ENCODE data around the gene ARL16. TPM values are rescaled to one million over a fixed set of nuclear protein-coding genes. Genes with fewer than 3 reads are reported as not detected.

Gene ARL16
- total and polyA plus RNA-seq, 2 of the 8 experiments (the other 6 are each of a cell fraction or from before 2014, with no cell fraction given), result 37.0 to 60.8 TPM

- no peak for TF ChIP-seq TCF12 (IDR thresholded peaks at IDR 0.05; ENCODE audit: low read depth, low read length)
- TF ChIP-seq CHD2 (IDR thresholded peaks at IDR 0.05; ENCODE audit: low read length), result no peak
- TF ChIP-seq MAFK (IDR thresholded peaks at IDR 0.05; ENCODE audit: low read depth, low read length), result no peak
- no peak for TF ChIP-seq YY1 (IDR thresholded peaks at IDR 0.05; ENCODE audit: low read depth, low read length)
- TF ChIP-seq TAF7 (optimal IDR thresholded peaks at IDR 0.05; ENCODE audit: borderline replicate concordance, low read depth, low read length), result no peak
- TF ChIP-seq CTCF (IDR thresholded peaks at IDR 0.05; ENCODE audit: control extremely low read depth in 1 of 3, insufficient read depth in 1 of 3, low read depth in 1 of 3, low read length in 3 of 3), result no peak
Measured at GRCh38 chr17:81726004-81726403, 42.4 kb upstream of the ARL16 start (continued).
